ENCODE data around the gene STX16.

STX16 gene

DNA sequence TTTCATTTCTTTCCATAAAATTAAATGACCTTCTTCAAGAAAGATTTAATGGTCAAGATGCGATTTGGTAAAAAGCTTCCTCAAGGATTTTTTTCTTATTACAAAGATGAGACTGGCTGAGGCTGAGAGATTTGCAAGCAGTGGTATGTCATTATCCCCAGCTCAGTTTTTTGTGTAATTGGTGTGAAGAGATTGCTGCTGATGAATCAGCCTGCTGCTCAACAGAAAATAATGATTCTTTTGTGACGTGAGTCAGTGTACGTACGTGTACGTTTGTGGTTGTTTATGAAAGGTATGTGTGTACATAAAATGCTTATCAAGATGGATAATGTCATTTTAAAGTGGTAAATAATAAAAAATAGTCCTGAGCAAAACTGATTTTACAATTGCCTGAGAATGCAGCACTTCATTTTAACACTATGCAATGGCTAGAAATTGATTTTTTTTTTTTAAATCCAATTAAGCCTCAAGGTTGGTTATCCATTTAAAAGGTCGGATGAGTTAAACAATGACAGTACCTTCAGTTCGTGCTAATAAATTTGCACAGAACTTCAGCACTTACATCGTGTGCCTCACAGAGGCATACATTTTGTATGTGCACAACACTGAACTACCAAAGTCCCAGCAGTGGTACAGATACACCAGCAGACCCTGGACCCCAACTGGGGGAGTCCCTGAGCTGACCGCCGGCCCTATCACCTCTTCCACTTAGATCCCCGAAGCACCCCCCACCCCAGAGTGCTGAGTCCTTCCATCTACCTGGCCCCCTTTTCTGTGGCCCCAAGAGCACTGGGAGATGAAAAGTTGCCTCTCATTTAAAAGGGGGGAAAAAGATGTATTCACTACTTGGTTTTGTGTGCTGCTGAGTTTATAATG lies 31.8 kb downstream of the STX16 start:
- no peak for DNase-seq

DNA sequence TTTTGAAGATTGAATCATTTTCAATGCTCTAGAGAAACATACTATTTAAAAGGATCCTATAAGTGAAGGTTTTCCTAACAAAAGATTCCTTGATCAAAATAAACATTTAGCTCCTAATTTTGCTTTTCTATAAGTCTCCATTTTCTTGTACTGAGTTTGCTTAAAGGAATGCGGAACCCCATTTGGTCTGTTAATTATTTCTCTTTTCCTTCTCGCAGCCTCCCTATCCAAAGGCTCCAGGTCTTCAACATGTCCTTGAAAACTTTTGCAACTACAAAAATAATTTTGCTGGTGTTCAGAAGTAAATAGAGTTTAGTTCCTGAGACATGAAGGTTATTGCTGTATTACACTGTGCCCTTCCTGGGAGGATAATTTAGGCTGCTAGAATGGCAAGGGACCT lies 33.2 kb downstream of the STX16 start:
- no peak for DNase-seq

DNA sequence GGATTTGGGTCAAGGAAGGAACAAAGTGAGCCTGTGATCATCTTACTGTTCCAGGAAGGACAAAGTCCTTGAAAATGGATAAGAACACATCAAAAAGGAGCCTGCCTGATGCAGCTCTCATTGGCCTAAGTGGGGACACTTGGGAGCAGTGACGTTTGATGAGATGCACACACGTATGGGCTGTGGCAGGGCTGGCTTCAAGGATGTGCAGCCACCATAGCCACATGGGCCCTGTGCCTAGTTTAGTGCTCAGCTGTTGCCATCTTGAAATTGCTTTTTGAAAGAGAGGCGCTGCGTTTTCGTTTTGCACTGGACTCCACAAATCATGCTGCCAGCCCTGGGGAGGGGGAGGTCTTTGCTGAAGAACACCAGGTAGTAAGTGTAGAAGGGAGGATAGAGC lies 34.9 kb downstream of the STX16 start:
- DNase-seq = no peak

DNA sequence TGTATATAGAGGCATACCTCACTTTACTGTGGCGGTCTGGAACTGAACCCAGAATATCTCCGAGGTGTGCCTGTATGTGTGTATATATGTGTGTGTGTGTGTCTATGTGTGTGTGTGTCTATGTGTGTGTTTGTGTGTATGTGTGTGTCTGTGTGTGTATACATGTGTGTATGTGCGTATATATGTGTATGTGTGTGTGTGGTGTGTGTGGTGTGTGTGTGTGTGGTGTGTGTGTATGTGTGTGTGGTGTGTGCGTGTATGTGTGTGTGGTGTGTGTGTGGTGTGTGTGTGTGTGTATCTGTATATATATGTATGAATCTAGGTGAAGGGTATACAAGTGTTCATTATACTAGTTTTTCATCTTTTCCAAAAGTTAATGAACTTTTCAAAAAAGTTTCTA lies 37.3 kb downstream of the STX16 start:
- no peak for DNase-seq

DNA sequence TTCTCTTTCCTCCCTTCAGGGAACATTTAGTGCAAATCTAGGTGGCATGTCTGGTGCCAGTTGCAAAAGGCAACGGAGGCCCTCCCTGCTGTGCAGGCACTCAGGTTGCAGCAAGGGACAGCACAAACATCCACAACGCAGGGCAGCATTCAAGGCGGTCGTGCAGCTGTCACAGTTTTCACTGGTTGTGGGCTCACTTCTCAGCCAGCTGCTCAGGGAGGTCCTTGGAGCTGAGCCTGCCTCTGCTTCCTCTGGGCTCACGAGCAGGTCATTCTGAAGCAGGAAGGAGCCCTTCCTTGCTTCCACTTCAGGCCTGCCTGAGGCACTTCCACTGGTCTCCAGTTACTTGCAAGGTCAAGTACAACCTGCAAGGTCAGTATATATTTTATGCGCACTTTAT lies 37.8 kb downstream of the STX16 start:
- DNase-seq = no peak

DNA sequence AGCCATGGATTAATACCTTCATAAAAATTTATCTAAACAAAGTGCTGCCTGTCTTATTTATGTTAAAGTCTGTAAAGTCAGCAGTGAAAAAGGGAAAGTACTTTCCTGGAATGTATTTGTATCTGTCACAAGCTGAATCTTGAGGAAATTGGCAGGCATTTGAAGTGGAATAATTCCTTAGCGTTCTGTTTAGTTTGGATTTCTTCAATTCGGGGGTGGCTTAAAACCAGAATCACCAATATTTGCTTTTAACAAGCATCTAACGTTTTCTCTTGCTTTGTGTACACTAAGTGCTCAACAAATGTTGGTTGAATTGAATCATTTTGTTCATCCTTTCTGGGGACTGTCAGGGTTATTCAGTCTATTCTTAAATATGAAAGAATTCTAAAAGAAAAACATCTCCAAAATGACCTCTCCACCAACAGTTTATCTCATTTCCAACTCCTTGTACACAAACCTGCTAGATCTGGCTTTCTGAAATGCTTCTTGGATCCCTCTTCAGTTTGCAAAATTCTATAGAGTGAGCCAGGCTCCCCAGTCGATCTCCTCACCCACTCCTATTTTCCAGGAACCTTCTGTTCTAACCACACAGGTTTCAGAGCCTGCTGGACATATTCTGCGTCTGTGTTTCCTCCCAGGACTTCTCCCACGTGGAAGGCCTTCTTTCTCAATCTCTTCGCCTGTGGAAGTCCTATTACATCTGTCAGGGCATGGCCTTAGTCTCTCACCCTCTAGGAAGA lies 39.5 kb downstream of the STX16 start:
- peak; percentile 12 for DNase-seq

DNA sequence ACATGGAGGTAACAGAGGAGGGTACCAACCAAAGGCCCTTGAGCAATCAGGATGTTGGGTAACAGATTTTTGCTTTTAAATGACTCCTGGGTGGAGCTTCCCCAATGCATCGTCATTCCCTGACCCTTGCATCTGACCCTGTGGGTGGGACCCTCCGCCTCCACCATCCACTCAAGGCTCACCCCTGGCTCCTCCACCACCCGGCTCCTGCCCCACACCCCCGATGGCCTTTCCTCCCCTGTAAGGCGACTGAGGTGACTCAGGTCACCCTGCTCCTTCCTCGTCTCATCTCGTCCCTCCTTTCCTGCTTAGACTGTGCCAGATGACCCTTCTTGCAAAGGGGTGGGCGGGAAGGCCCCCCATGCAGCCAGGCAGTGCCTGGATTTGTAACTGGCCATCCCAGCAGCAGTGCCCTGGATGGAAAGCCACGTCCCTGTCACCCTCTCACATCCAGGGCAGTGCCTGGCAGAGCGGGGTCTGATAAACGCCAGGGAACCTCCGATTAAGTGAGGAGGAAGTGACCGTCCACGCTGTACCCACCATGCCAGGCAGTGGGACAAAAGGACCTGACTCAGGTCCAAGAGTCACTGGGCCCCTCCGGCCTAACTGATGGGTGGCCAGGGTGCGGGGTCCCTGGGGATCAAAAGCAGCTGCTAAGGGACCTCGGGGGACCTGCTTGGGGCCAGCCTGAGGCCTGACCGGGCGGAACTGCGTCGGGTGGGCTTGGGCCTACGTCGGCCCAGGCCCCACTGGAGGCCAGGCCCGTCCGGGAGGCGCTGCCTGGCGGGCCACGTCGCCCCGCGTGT lies 40.9 kb downstream of the STX16 start:
- peak; percentile 31 for DNase-seq

DNA sequence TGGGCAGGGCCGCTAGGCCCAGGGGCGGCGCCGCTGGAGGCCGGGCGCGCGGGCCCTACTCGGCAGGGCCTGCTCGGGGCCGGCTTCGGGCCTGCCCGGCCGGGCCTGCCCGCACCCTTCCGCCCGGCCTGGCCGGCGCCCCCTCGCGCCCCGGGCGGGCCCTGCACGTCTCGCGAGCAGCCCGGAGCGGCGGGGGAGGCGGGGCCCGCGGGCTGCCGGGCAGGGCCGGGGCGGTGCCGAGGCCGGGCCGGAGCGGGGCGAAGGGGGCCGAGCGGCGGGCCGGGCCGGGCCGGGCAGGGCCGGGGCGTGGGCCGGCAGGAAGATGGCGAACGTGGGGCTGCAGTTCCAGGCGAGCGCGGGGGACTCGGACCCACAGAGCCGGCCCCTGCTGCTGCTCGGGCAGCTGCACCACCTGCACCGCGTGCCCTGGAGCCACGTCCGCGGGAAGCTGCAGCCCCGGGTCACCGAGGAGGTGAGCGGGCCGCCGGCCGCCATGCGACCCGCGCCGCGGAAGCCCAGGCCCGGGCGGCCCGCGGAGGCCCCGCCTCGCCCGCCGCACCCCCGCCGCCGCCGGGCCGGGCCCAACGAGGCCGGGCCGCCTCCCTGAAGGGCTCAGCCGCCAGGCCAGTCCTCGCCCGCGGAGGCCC lies 41.6 kb downstream of the STX16 start, which contains the start of gene NPEPL1:
Gene NPEPL1 (plus strand): TSS at position 222 of the 647 bp plus-strand sequence. CDS start 101 bp downstream, at position 323.
- peak; percentile 74 for DNase-seq

DNA sequence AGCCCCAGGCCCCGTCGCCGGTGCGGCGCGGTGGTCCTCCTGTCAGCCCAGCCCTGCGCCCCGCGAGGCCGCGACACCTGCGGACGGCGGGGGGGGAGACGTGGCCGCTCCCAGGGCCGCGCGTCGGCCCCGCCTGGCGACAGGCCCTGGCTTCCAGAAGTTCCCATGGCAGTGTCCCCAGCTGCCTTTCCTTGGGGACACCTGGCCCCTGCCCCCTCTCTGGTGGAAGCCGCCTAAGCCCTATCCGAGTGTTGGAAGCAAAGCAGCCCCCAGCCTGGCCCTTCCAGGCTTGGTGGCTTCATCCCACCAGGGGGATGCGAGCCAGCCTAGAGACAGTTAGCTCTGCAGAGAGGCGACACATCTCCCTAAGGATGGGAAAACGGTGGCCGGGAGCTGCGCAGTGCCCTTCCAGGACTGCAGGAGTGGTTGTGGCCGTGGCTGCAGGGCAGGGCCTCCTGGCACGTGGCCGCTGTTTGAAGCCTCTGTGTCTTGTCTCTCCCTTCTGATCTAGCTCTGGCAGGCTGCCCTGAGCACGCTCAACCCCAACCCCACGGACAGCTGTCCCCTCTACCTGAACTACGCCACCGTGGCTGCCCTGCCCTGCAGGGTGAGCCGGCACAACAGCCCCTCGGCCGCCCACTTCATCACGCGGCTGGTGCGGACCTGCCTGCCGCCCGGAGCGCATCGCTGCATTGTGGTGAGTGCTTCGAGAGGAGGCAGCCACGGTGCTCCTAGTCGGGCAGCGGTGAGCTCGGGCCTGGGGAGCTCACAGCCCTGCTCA lies 42.3 kb downstream of the STX16 start:
- peak; percentile 32 for DNase-seq

DNA sequence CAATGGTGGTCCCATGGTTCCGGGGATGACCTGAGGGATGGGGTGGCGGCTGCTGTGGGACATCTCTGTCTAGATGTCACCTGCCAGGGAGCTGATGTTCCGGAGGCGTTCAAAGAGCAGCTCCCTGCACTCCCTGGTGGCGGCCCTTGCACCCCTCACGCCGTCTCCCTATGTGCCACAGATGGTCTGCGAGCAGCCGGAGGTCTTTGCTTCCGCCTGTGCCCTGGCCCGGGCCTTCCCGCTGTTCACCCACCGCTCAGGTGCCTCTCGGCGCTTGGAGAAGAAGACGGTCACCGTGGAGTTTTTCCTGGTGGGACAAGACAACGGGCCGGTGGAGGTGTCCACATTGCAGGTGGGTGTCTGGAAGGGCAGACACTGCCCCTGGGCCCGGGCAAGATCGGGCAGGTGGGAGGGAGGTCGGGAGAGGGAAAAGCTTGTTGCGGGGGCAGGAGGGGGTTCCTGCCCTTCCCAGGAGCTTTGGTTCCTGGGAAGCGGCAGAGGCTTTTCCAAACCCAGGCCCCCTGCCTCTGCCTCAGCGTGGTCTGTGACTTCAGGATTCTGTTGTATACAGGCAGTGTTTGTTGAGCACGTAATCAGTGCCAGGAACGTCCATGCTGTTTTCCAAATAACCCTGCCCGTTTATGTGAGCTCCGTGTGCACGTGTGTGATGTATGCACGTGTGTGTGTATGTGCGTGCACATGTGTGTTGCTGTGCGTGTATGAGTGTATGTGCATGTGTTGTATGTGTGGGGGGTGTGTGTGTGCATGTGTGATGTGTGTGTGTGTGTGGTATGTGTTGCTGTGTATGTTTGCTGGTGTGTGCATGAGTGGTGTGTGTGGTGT lies 43.4 kb downstream of the STX16 start:
- no peak for DNase-seq

DNA sequence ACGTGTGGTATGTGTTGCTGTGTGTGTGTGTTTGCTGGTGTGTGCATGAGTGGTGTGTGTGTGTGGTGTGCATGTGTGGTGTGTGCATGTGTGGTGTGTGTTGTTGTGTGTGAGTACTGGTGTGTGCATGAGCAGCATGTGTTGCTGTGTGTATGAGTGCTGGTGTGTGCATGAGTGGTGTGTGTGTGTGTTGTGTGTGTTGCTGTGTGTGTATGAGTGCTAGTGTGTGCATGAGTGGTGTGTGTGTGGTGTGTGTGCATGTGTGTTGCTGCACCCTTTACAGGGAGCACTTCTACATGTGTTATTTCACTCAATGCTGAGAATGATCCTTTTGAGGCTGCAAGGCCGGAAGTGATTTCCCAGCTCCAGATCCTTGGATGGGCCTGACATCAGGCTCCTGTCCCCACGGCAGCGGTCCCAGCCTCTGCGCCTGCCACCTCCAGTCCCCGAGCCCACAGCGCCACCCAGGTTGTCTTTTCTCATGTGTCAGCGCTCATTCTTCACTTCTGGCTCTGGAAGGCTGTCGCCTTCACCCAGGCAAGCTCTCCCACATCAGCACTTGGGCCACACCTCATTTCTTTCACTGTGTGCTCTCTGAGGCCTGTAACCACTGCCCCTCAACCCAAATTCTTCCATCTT lies 44.1 kb downstream of the STX16 start:
- no peak for DNase-seq

DNA sequence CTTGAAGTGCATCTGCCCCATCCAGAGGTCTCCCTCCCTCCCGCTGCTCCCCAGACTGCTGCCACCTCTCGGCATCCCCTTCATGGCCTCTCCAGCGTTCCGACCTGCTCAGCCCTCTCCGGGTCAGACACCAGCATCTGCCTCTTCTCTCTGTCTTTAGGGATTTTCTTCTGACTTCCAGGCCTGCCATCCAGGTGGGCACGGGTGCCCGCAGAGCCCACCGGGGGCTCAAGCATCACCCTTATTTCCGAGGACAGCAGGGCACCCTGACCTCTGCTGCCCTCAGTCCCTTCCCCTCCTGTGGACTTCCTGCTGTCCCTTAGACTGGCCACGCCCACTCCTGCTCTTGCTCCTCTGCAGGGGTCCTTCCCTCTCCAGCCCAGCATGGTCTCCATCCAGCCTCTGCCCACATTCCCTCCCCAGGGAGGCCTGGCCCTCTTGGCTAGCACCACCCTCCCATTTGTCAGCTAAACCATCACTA lies 44.9 kb downstream of the STX16 start:
- DNase-seq = no peak

DNA sequence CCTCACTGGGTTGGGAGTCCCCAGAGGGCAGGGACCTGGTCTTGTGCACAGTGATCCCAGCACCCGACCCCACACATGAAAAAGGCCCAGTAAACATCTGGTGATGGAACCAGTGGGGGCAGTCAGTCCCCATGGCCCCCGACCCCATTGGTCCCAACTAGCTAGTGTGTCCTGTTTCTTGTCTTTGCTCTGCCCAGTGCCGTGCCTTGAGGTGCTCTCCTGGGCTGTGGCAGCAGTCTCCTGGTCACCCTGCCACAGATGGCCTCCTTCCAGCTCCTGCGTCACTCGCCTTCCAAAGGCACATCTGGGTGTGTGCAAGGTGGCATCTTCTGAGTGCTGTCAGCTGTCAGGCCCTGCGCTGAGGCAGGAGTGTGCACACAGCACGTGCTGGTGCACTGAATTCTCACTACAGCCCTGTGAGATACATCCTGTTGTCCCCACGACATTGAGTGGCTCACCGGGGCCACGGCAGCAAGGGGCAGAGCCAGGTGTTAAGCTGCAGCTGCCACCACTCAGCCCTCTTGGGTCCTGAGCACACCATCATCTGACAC lies 45.4 kb downstream of the STX16 start:
- DNase-seq = no peak

DNA sequence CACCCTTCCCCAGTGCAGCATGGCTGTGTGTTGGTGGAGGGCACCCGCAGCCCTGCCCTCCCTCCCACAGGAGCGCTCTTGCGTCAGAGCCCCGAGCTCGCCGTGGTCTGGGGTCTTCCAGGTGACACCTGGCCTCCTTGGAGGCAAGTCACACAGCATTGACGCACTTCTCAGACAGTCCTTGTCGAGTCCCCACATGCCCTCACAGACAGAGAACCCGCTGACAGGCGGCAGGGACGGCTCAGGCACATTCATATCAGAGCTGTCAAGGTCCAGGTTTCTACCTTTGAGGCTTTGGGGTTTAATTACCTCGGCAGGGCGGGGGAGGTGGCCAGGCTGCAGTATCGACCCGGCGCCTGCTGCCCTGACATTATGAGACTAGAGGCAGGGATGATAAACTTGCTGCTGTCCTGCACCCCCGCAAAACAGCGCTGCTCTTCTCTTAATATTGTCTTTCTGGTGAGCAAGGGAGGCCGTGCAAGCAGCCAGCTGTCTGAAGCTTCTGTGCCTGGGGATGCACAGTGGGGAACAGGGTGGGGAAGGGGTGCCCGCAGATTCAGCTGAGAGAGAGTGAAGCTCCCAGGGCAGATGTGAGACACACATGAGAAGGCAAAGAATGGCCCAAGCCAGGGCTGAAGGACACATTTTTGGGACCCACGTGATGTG lies 46.3 kb downstream of the STX16 start:
- no peak for DNase-seq

DNA sequence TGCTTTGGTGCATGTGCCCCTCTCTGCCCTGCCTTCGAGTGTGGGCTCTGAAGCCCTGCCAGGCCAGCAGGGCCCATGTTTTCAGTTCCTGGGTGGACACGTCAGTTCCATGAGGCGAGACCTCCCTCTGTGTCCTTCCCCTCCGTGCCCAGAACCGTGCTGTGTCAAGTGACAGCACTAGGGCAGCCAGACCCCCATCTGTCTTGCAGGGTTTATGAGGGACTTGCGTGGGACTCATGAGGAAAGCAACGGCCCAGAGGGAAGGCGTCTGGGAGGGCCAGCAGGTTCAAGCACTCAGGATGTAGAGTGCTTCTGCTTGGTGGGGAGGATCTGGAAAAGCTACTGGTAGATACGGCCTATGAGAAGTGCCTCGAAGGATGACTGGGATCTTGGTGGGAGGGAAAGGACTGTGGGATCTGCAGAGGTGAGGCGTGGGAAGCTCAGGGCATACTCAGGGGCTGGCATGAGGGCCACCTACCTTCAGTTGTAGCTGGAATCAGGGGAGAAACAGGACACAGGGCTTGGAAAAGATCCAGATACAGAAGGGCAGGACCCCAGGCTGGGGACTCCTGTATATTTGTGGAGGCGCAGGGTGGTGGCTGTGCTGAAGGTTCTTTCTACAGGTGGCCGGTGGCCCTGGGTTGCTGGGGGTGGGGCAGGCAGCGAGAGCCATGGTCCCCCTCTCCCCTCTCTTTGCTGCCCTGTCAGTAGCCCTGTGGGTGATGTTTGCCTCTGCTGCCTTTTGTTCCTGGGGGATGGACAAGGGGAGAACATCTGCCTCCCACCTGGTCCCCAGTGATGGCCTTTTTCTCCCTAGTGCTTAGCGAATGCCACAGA lies 47.0 kb downstream of the STX16 start:
- DNase-seq = no peak

DNA sequence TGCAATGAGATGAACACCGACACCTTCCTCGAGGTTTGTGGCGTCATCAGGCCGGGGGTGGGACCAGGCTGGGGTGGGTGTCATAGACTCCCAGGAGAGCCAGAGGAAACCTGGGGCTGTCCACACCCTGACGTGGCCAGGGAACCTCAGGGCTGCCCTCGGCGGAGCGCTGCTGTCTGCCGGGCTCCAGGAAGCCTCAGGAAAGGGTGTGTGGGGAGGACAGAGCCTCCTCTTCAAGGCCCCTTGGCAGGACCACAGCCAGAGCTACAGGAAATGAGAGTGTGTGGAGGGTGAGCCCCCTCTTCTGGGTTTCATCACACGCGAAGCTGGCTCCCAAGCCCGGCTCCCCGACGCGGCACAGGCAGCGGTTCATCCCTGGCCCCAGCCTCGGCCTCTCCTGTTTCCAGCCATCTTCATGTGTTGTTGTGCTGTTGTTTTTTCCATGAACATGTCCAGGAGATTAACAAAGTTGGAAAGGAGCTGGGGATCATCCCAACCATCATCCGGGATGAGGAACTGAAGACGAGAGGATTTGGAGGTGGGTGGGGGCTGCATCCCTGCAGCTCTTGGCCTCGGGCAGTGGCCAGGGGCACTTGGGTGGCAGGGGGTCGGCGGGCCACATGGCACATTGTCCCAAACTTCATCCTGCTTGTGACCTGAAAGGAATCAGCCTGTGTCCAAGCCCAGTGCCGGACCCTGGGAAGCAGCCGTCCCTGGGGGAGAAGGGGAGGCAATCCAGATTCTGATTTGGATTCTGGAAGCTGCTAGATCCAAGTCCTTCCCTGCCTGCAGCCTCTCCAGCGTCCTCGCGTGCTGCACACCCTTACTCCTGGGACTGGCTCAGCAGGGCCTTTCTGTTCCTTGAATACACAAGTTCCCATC lies 47.9 kb downstream of the STX16 start:
- no peak for DNase-seq

DNA sequence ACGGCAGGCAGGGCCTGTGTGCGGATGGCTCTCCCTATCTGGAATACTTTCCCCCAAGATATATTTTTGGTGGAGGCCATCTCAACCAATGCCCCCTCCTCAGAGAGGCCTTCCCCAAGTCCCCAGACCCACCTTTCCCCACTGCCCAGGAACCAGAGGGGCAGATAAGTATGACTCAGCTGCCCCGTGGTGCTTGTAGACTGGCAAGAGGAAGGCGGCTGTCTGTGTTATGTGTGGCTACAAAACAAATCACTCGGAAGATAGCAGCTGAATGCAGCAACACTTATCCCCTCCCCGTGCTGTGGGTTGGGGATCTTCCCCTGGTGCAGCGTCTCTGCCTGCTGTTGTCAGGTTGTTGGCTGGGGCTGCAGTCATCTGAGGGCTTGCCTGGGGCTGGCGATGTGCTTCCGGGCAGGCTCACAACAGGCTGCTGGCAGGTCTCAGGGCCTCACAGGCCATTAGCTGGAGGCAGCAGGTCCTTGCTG lies 48.6 kb downstream of the STX16 start:
- DNase-seq = no peak
